Right lobe of liver (tissue), 4 donors: ENCODE measurements around the gene SPRY4.

Source experiments
- CTCF ChIP-seq, 4 donors: fragments of 200-600 bp in 3 of 4; fragments of 450-650 bp in 1 of 4; IDR thresholded peaks; one replicate each; pipeline versions ENCODE4 v1.5.1 to v1.8.0; 2016 to 2022; ENCODE audit warnings: antibody characterized with exemption in 4 of 4, mild to moderate bottlenecking in 2 of 4
- POLR2A ChIP-seq: fragments of 450-650 bp; IDR thresholded peaks from one replicate; pipeline ENCODE4 v1.6.1; 2017; ENCODE audit warnings: antibody characterized with exemption, mild to moderate bottlenecking
- donor health status: DM: no; HTN: no; CAD: no.
- donor health status: DM: no; HTN: no; CAD: no.
- donor health status: DM: no; HTN: yes; CAD: no.

DNA sequence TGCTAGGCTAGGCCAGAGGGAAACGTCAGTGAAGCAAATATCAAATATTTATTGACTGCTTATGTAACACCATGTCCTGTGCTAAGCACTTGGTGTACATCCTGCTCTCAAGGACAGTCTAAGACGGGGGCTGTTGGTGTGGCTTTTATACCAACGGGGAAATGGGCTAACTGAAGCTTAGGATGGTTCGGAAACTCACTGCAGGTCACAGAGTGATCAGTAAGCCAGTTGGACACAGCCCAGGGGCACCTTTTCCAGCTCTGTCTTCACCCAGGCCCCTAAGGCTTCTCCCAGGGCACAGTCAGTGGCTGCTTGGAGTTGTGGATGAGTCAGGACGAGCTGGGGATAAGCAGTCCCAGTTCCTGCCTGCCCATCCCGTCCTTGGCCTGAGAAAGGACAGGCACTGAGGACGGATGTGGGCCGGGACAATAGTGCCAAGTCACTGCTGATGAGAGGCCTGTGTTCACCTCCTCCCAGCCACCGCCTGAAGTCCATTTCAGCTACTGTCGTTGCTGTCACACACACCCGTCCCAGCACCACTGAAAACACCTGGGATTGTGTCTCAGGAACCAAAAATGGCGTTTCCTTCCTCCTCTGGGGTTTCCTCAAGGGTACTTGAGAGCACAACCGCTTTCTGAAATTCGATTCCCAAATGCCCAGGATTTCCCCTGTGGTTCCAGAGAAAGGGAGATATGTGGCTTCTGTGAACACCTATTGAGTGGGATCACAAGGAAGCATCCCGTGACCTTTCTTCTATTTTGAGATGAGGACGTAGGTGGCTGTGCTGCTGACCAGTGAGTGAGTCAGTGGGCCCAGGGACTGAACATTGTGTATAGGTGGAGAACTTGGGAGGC, 17.5 kb upstream of the SPRY4 start:
- TF ChIP-seq CTCF (IDR thresholded peaks at IDR 0.05): no peak
- TF ChIP-seq POLR2A: no peak
